CD4-positive, alpha-beta T cell treated with Interleukin-1 beta for 1 hour (primary cell): ENCODE data around the gene UBTD1.
"Not testable (repeated sequence)": the region's sequence is repeated elsewhere in the genome, so short reads cannot be mapped to it uniquely, and the experiment has no call there.

Experiments used
- DNase-seq, 2 donors: peaks; one replicate each; pipeline ENCODE4 v3.0.0-alpha.2; 2020 to 2022

UBTD1 gene, protein sequence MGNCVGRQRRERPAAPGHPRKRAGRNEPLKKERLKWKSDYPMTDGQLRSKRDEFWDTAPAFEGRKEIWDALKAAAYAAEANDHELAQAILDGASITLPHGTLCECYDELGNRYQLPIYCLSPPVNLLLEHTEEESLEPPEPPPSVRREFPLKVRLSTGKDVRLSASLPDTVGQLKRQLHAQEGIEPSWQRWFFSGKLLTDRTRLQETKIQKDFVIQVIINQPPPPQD

GRCh38 chr10:97498841-97499560, at the start of gene UBTD1:
UBTD1 (plus strand) TSS chr10:97498924; CDS start chr10:97499204, 280 bp downstream.
- peak; percentile 15 to 22 for DNase-seq

DNA sequence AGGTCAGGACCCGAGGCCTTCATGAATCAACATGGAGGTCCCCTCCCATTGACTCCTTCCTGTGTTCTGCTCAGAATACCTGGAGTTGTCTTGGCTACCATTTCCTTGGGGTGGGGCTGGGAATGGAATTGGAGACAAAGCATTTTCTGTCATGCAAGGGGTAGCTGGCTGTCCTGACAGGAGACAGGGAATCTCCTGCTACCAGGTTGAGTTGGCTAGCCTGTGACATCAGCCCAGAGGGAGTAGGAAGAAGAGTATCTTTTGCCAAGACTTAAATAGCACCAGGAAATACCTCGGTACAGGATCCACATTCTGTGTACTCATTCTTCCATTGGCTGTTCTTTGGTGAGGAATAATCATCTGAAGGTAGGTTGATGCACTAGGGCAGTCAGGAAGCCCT, 47.9 kb upstream of the UBTD1 start:
- no peak for DNase-seq

- no peak for DNase-seq
These were observed 47.1 kb upstream of the UBTD1 start for GRCh38 chr10:97451605-97452004.

DNA sequence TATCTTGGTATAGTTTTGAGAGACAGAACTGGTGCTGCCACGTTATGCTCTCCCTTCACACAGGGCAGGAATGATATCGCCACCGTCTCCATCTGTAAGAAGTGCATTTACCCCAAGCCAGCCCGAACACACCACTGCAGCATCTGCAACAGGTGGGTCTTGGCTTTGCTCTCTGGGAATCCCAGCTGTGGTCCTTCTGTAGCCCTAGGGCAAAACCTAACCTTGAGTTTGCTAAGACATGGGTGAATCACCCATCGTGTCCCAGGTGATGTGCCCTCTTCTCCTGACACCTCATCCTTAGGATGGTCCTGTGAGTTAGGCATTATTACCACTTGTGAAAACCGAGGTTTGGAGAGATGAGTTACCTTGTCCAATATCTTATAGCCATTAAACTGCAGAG, 46.4 kb upstream of the UBTD1 start:
- DNase-seq = no peak

GRCh38 chr10:97454330-97455036, 44.2 kb upstream of the UBTD1 start:
- DNase-seq = no peak

GRCh38 chr10:97456034-97456685, 42.6 kb upstream of the UBTD1 start:
- DNase-seq = no peak

DNA sequence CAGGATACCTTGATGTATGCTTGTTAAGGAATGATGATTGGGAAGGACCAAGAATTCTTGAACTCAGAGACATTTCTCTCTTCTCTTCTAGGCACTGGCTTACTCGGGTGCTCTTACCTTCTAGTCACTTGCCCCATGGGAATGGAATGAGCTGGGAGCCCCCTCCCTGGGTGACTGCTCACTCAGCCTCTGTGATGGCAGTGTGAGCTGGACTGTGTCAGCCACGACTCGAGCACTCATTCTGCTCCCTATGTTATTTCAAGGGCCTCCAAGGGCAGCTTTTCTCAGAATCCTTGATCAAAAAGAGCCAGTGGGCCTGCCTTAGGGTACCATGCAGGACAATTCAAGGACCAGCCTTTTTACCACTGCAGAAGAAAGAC, 42.0 kb upstream of the UBTD1 start:
- DNase-seq = no peak

DNA sequence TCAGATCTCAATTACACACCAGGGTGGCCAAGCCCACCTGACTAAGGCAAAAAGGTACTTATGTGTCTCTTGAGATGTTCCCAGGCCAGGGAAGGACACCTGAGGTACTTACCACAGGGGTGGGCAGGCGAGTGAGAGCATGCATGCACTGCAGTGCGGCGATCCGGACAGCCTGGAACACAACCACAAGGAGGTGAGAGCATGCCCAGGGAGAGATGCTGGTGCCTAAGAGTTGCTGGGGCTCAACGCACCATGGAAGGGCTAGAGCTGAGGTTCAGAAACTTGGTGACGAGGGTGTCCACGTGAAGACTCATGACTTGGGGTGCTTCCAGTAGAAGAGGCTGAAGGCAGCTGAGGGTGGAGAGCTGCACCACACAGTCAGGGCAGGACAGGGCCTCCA, 39.6 kb upstream of the UBTD1 start:
- no peak for DNase-seq

DNA sequence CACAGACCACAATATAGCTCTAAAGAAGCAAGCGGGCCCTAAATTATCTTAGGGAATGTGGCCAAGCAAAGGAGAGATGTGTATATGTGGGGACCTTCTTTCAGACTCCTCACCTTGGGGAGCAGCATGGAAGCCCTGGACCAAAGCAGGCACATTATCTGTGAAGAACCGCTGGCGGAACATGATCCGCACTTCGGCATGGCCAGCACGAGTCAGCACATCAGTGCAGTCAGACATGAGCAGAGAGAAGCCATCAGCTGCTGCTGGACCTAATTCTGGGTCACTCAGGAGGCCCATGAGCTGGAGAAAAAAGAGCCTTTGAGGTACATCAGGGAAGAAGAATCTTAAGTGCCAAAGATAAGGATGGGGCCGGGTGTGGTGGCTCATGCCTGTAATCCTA, 38.8 kb upstream of the UBTD1 start:
- no peak for DNase-seq

DNA sequence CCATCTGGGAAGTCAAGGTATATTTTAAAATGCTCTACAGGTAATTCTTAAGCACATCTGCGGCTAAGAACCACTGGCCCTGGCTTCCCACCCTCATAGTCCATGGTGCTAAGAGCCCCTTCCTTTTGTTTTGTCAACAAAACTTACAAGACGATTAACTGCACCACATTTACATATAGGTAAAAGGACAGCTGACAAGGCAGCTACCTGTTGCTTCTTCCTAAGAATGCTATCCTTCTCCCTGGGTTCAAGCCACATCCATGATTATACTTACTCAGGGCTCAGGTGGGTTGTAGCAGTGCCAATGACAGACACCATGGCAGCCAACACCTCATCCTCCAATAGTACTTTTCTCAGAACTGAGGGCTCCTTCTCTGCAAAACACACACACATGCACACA, 36.4 kb upstream of the UBTD1 start:
- no peak for DNase-seq

GRCh38 chr10:97463363-97464132, 35.2 kb upstream of the UBTD1 start:
- peak; percentile 21 to 54 for DNase-seq

- no peak for DNase-seq
These were observed 34.5 kb upstream of the UBTD1 start for GRCh38 chr10:97464226-97464625.

DNA sequence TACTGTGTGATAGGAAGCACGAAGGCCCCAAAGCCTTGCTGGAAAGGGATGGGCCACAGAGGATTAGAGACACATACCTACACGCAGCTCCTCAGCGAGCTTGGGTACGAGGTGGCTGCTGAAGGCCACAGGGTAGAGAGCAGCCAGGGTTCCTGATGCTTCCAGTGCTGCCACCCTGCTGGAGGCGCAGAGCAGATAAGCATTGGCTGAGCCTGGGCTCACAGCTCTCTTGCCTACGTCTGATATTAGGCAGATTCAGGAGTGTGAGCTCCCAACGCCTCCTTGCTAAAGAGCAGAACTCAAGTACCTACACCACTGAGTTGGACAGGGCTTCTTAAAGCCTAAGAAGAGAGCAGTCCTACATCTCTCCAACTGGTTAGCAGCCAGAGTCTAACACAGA, 32.7 kb upstream of the UBTD1 start:
- DNase-seq = no peak

DNA sequence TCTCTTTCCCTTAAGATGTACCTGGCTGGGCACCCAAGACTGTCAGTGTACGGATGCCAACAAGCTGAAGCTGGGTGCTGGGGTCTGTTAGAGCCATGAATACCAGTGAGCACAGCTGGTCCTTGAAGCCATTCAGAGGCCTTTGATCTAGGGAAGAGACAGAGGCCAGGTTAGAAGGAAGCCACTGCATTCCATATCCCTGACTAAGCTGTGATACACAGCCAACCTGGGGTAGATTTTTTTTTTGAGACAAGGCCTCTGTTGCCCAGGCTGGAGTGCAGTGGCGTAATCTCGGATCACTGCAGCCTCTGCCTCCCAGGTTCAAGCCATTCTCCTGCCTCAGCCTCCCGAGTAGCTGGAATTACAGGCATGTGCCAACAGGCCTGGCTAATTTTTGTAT, 32.0 kb upstream of the UBTD1 start:
- no peak for DNase-seq

GRCh38 chr10:97468162-97468561, 30.6 kb upstream of the UBTD1 start:
- DNase-seq = no peak

DNA sequence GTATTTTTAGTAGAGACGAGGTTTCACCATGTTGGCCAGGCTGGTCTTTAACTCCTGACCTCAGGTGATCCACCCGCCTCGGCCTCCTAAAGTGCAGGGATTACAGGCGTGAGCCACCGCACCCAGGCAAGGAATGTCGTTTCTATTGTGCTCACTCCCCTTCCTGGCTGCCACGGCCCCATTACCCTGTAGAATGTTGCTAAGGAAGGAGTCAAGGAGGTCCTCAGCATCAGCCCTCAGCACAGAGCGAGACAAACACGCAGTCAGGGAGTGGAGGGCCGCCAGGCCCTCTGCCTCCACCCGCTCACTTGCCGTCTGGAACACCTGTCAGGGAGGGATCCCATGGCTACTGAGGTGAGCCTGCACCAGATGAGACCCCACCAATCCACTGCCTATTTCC, 29.9 kb upstream of the UBTD1 start:
- not testable (repeated sequence) for DNase-seq

DNA sequence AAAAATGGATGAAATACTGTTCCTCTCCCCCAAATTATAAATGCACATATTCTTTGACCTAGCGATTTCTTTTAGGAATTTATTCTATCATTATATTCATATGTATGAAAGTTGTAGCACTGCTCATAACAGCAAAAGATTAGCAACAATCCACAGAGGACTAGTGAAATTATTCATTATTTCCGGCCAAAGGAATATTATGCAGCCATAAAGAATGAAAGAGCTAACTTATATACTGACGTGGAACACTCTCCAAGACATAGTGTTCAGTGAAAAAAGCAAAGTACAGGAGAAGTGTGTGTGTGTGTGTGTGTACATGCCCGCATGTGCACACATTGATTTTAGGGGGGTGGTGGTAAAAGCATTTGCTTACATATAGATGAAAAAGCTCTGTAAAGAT, 23.8 kb upstream of the UBTD1 start:
- no peak for DNase-seq

DNA sequence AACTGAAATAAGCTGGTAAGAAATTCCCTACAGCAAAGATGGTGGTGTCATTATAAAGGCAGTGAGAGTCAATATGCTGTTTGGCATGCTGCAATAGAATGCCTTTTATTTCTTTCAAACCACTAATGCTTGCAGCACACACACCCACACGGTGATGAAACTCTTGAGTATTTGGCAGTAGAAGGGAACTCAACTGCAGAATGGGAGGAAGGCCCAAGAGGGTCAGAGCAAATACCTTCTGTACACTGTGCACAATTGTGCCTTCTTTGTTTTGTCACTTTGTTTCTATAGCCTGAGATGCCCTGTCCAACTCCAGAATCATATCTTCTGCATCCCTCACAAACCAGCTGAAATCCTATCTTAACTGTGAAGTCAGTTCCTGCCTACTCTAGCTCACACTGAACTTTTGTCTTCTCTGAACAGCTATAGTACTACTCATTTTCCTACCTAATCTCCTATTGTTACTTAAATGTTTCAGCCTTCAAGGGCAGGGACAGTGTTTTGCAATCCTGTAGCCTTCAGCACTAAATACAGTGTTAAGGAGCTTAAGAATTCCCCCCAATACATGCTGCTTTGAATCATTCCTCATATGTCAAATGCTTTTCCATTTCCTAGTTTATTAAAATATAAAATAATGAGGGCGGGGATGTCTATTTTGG, 22.7 kb upstream of the UBTD1 start:
- DNase-seq = no peak

DNA sequence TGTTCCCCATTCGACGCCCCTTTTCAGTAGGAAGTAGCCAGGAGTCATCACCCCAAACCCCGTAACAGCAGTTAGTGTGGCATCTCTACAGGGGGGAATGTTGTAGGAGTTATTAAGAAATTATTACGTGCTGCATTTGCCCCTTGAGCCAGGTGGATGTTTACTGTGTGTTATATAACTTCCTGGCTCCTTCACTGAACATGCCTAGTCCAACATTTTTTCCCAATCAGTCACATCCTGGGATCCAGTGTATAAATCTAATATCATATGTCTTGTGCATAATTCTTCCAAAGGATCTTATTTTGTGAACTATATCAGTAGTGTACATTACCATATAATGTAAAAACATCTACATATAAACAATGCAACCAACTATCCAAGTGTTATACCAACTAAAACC, 19.3 kb upstream of the UBTD1 start:
- not testable (repeated sequence) for DNase-seq

DNA sequence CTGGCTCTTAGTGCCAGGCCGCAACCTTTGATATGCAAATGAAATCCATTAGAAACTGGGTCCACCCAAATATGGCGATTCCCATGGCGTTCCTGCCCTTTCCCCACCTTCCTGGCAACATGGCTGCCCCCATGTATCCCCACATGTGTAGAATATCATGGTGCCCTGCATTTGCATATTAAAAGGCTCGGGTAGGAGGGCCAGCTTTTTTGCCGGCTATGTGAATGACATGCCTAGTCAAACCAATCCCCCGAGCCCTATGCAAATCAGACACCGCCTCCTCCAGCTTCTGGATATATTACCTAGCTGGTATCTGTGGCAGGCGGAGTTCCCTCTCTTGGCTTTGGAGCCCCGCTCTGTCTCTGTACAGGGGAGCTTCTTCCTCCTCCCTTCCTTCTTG, 18.8 kb upstream of the UBTD1 start:
- DNase-seq = no peak

- DNase-seq = no peak
These were observed 17.7 kb upstream of the UBTD1 start for GRCh38 chr10:97481071-97481470.

DNA sequence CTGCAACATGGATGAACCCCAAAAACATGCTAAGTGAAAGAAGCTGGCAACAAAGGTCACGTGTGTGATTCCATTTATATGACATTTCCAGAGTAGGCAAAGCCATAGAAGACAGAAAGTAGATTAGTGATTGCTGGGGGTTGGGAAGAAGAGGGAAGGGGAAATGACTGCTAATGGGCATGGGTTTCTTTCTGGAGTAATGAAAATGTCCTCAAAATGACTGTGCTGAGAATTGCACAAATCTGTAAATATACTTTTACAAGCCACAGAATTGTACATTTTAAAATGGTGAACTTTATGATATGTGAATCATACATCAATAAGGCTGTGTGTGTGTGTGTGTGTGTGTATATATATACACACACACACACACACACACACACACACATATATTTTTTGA, 16.3 kb upstream of the UBTD1 start:
- DNase-seq = no peak
